Loucy (cell line): ENCODE data around the gene PEX16.
"Not testable (repeated sequence)": the region's sequence is repeated elsewhere in the genome, so short reads cannot be mapped to it uniquely, and the experiment has no call there.

Experiments used
- CTCF ChIP-seq: fragments of 200-600 bp; sonication (generic); conservative IDR thresholded peaks from 2 replicates; pipeline ENCODE4 v1.5.1; 2014; ENCODE audit warnings: mild to moderate bottlenecking, antibody characterized with exemption, low read length
- EZH2phosphoT487 ChIP-seq: fragments of 200-600 bp; IDR thresholded peaks from 2 replicates; pipeline ENCODE4 v1.6.1; 2018; ENCODE audit warnings: antibody characterized with exemption, mild to moderate bottlenecking, moderate library complexity, borderline replicate concordance

- not testable (repeated sequence) for TF ChIP-seq CTCF, EZH2phosphoT487
Observed at GRCh38 chr11:45900175-45900800, 17.4 kb downstream of the PEX16 start.
